ENCODE measurements around the gene KATNBL1.

DNA sequence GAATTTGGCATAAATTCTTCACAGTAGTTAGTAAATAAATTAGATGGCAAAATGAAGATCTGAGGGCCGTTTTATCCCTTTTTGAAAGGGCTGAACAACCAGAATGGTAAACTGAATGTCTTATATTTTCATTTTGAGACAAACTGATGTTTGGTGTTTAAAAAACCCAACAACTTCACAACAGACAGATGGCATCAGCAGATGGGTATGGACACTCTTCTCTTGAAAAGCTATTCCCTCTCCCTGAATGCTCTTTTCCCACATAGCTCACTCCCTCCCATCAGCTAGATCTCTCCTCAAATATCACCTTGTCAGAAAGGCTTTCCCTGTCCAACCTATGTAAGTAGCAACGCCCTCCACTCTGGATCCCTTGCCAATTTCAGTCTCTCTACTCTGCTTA is 48.3 kb upstream of the KATNBL1 start:
- TF ChIP-seq, protein P1, sequence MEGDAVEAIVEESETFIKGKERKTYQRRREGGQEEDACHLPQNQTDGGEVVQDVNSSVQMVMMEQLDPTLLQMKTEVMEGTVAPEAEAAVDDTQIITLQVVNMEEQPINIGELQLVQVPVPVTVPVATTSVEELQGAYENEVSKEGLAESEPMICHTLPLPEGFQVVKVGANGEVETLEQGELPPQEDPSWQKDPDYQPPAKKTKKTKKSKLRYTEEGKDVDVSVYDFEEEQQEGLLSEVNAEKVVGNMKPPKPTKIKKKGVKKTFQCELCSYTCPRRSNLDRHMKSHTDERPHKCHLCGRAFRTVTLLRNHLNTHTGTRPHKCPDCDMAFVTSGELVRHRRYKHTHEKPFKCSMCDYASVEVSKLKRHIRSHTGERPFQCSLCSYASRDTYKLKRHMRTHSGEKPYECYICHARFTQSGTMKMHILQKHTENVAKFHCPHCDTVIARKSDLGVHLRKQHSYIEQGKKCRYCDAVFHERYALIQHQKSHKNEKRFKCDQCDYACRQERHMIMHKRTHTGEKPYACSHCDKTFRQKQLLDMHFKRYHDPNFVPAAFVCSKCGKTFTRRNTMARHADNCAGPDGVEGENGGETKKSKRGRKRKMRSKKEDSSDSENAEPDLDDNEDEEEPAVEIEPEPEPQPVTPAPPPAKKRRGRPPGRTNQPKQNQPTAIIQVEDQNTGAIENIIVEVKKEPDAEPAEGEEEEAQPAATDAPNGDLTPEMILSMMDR (conservative IDR thresholded peaks at IDR 0.05 in 1 of 2, IDR thresholded peaks at IDR 0.05 in 1 of 2; ENCODE audit: extremely low read depth in 1 of 2, insufficient read depth in 1 of 2, low read depth in 1 of 2, low read length in 2 of 2), result no peak
- TF ChIP-seq EZH2 (IDR thresholded peaks at IDR 0.05; ENCODE audit: borderline replicate concordance, low read length), result no peak
